Vagina (tissue), 2 donors: ENCODE measurements around the gene ITPR1.

Experiments
- POLR2A ChIP-seq, 2 donors: fragments of 450-650 bp; IDR thresholded peaks; one replicate each; pipeline ENCODE4 v1.6.1; 2017; ENCODE audit warnings: antibody characterized with exemption in 2 of 2, mild to moderate bottlenecking in 2 of 2, moderate library complexity in 2 of 2
- TF ChIP-seq, protein P1 (sequence below), 3 experiments: fragments of 450-650 bp in 2 of 3; fragments of 200-600 bp in 1 of 3; sonication (generic) in 1 of 3; IDR thresholded peaks; one replicate each; pipeline ENCODE4 v1.5.1; 2017 to 2019; ENCODE audit warnings: antibody characterized with exemption in 3 of 3, mild to moderate bottlenecking in 2 of 3, moderate library complexity in 2 of 3

DNA sequence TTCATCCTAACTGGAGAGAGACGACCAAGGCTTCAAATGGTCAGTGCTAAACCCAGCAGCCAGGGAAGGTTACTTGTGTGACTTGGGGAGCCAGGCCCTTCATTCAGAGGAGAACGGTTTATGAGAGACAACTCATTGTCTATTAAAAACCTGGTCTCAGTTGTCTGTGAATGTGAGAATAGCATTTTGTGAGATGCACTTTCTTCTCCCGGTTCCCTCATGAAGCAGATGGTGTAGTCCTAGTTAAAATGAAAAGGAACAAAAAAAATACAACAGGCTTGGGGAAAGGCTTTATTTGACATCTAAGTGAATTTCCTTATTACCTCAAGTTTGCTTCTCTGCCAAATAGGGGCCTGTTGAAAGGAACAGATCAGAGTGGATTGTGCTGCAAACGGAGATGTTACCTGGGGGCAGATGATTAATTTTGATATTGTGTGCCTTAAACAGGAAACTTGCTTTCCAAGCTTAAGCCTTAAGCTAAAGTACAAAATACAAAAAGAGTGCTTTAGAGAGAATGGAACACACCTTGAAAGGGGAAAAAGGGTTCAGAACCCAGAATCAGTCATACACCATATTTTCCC lies 283.3 kb downstream of the ITPR1 start:
- TF ChIP-seq, protein P1, sequence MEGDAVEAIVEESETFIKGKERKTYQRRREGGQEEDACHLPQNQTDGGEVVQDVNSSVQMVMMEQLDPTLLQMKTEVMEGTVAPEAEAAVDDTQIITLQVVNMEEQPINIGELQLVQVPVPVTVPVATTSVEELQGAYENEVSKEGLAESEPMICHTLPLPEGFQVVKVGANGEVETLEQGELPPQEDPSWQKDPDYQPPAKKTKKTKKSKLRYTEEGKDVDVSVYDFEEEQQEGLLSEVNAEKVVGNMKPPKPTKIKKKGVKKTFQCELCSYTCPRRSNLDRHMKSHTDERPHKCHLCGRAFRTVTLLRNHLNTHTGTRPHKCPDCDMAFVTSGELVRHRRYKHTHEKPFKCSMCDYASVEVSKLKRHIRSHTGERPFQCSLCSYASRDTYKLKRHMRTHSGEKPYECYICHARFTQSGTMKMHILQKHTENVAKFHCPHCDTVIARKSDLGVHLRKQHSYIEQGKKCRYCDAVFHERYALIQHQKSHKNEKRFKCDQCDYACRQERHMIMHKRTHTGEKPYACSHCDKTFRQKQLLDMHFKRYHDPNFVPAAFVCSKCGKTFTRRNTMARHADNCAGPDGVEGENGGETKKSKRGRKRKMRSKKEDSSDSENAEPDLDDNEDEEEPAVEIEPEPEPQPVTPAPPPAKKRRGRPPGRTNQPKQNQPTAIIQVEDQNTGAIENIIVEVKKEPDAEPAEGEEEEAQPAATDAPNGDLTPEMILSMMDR (IDR thresholded peaks at IDR 0.05), result no peak
- no peak for TF ChIP-seq POLR2A (IDR thresholded peaks at IDR 0.05)
